HG02798 (cell line): ENCODE data around the gene RAB31.
A peak's percentile ranks its signal among the peaks of the same experiment; 100 is the strongest.

ENCODE experiments used
- ATAC-seq: cut with Tn5 transposase; IDR thresholded peaks from one replicate; pipeline ENCODE4 v1.9.1; 2021; ENCODE audit warnings: mild to moderate bottlenecking; ENCODE audit not compliant: unreplicated experiment, poor library complexity

The RAB31 gene

DNA sequence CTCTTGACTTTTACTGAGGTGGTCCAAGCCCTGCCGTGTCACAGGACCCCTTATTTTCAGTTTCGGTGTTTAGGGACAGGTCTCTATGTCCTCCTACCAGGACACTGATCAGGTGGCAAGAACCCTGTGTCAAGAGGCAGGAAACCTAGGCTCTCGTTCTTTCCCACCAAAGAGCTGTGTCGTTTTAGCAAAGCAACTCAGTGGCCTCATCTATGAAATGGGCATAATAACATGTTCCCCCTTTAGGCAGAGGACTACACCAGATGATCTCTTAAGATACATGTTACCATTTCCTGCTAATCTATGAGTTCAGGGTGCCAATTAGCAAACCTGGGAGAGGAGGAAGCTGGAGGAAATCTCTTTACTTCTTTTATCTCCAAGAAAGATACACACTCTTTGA lies 1.9 kb downstream of the RAB31 start:
- ATAC-seq, result no peak

GRCh38 chr18:9711361-9712129 lies 3.4 kb downstream of the RAB31 start:
- peak; percentile 63 for ATAC-seq

- no peak for ATAC-seq
These were observed 4.1 kb downstream of the RAB31 start for GRCh38 chr18:9712130-9712577.

DNA sequence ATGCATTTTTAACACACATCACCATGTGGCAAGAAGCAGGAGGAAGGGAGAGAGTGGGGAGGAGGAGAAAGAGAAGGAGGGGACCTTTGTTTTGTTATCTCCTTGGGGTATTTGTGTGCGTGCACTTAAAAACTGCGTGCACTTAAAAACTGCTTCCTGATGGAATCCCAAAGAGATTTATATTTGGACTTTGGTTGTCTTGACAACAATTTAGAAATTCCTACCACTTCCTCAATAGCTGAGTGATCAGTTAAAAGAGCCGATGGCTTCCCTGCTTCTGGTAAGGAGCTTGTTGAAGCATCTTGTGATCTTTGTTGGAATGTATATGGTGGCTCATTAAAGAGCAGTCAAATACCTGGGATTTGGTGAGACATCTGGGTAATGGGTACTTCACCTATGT lies 4.5 kb downstream of the RAB31 start:
- no peak for ATAC-seq

- no peak for ATAC-seq
These were observed 6.4 kb downstream of the RAB31 start for GRCh38 chr18:9714266-9715087.

GRCh38 chr18:9715088-9715343 lies 6.9 kb downstream of the RAB31 start:
- ATAC-seq, result no peak

DNA sequence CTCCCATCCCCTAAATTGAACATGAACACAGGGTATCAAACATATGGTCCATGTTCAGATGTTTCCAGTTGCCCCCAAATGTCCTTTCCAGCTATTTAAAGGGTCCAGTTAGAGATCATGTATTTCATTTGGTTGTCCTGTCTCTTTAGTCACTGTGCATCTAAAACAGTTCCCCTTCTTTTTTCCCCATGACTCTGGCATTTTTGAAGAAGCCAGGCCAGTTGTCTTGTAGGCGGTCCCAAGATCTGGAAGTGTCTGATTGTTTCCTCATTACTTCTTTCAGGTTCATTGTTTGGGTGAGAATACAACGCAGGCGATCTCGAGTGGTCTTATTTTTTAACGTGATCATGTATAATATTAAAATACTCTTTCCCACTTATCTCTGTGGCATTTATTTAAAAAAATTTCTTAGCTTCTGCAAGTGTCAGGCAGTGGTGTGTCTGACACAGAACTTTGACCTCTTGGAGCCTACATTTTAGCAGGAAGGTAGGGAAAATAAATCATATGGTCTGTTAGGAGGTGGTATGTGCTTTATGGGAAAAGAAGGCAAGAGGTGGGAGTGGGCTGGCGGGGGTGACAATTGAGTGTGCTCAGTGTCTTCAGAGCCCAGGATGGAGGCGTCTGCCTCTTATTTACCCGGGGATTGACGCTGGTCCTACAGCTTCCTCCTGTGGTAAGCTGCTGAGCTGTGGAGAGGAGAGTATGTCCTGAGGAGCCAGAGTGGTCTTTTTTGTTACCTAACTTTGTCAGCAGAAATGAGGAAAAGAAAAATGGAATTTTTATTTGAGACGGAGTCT lies 8.1 kb downstream of the RAB31 start:
- ATAC-seq, result no peak

GRCh38 chr18:9716780-9717563 lies 8.9 kb downstream of the RAB31 start:
- ATAC-seq, result no peak

- ATAC-seq, result no peak
These were observed 11.4 kb downstream of the RAB31 start for GRCh38 chr18:9719421-9719981.

- ATAC-seq, result no peak
These were observed 12.2 kb downstream of the RAB31 start for GRCh38 chr18:9720327-9720726.

GRCh38 chr18:9721893-9722550 lies 13.9 kb downstream of the RAB31 start:
- ATAC-seq, result no peak

- no peak for ATAC-seq
These were observed 14.6 kb downstream of the RAB31 start for GRCh38 chr18:9722691-9723090.

- no peak for ATAC-seq
These were observed 16.9 kb downstream of the RAB31 start for GRCh38 chr18:9724797-9725585.

DNA sequence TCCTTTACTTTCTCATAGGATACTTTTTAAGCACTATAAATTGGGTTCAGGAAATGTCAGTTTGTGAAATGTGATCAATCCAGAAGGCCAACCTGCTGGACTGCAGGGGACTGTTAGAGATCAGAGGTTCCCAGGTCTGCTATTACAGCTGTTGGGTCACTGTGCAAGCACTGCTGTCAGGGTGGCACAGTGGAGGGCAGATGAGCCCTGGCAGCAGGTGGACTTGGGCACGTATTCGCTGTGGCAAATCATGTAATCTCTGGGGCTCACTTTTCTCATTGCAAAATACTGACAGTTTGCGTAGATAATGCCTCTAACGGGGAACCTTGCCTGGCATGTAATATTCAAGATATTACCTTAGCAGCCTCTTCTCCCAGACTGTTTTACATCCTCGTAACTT lies 18.1 kb downstream of the RAB31 start:
- ATAC-seq, result no peak

- ATAC-seq, result no peak
These were observed 18.8 kb downstream of the RAB31 start for GRCh38 chr18:9726936-9727335.

DNA sequence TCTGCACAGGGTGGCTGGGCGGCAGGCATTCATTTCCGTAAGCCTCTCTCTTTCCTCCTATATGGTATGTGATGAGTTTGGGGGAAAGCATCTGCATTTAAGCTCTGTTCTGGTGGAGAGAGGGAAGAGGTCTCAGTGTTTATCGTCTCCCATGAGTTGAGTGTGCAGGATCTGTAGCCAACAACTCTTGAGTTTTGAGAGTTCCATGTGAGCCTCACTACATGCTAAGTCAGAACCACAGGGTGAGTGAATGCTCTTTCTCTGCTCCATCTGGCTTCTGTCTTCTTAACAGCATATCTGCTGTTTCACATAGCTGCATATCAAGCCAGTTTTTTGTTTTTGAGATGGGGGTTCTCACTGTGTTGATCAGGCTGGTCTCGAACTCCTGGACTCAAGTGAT lies 22.7 kb downstream of the RAB31 start:
- ATAC-seq, result no peak

- no peak for ATAC-seq
These were observed 23.3 kb downstream of the RAB31 start for GRCh38 chr18:9731380-9731779.

DNA sequence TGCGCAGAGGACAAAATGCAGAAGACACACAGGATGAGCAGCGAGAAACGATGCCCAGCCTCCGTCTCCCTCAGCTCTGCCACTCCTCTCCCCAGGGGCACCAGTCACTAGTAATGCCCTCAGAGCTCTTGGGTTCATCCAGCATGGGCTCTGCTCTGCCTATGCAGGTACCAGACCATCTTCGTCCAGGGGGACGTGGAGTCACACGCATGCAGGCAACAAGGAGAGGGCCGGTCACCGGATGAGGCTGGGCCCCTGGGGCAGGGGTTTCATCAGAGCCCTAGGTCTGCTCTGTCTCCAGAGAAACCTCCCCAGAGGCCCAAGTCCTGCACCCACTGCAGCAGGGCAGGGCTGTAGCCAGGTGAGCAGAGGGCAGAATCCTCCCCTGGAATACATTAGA lies 23.9 kb downstream of the RAB31 start:
- no peak for ATAC-seq

DNA sequence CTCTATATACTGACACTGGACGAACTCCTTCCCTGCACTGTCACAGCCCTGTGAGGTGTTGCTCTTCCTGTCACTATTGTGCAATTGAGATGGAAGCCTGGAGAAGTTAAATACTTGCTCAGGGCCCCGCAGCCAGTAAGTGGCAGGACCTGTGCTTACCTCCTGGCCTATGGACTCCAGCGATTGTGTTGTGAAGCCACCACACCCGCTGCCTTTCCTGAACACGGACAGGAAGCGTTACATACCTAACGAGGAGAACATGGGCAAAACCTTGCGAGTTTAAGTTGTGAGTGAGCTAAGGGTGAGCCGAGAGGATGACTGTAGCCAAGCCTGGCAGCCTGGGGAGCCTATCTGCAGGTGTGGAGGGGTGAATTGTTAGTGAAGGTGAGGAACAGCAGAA lies 26.1 kb downstream of the RAB31 start:
- no peak for ATAC-seq
